HEK293 (cell line): Measurements from ENCODE around the gene TRAPPC3L.

Experiments used
- CTCF ChIA-PET: fragments of 350-600 bp; formaldehyde crosslinking; extraction: SDS; loops from one replicate; lab custom pipeline; 2021; ENCODE audit warnings: antibody characterized with exemption; lab: Yijun Ruan, JAX
- POLR2A ChIA-PET: fragments of 300-600 bp; formaldehyde crosslinking; extraction: SDS; loops from one replicate; lab custom pipeline; 2020; ENCODE audit warnings: antibody characterized with exemption, inconsistent platforms; lab: Yijun Ruan, JAX
- H3K27ac ChIP-seq: fragments of 200-500 bp; sonication (Bioruptor generic); 2 replicates; pipeline ENCODE4 v1.5.1; 2014; ENCODE audit warnings: low read depth, low read length, control low read depth, inconsistent platforms; ENCODE audit errors: extremely low read depth
- H3K36me3 ChIP-seq, 2 experiments: fragments of 200-500 bp in 1 of 2; sonication (Bioruptor generic) in 1 of 2; 1 replicate in 1 of 2; 2 replicates in 1 of 2; pipeline ENCODE4 v1.5.1; 2014 to 2017; ENCODE audit warnings: inconsistent platforms in 2 of 2, low read length in 2 of 2; ENCODE audit not compliant: control insufficient read depth in 2 of 2, insufficient read depth in 1 of 2
- H3K4me1 ChIP-seq: fragments of 200-500 bp; sonication (Bioruptor generic); 2 replicates; pipeline ENCODE4 v1.5.1; 2014; ENCODE audit warnings: mild to moderate bottlenecking, low read length, inconsistent platforms; ENCODE audit not compliant: control insufficient read depth, insufficient read depth
- H3K4me3 ChIP-seq: 2 replicates; pipeline ENCODE4 v1.5.1; 2011; ENCODE audit warnings: low read depth, mild to moderate bottlenecking, control low read depth, low read length, moderate library complexity
- H3K9me3 ChIP-seq: fragments of 200-500 bp; sonication (Bioruptor generic); 2 replicates; pipeline ENCODE4 v1.5.1; 2014; ENCODE audit warnings: low read depth, low read length, inconsistent platforms; ENCODE audit not compliant: control insufficient read depth, insufficient read depth
- CTCF ChIP-seq: fragments of 450-650 bp; formaldehyde crosslinking; IDR thresholded peaks from 2 replicates; pipeline ENCODE4 v1.5.1; 2016; ENCODE audit warnings: missing biosample characterization, missing genetic modification characterization
- FEZF1 ChIP-seq: fragments of 450-650 bp; formaldehyde crosslinking; IDR thresholded peaks from 2 replicates; pipeline ENCODE4 v1.5.1; 2016; ENCODE audit warnings: missing biosample characterization, missing genetic modification characterization
- GLI2 ChIP-seq: fragments of 450-650 bp; formaldehyde crosslinking; IDR thresholded peaks from 2 replicates; pipeline ENCODE4; 2017; ENCODE audit warnings: missing biosample characterization, missing genetic modification characterization, low read depth, borderline replicate concordance
- KLF7 ChIP-seq: fragments of 450-650 bp; formaldehyde crosslinking; IDR thresholded peaks from 2 replicates; pipeline ENCODE4 v1.5.1; 2016; ENCODE audit warnings: missing biosample characterization, missing genetic modification characterization, borderline replicate concordance
- PRDM10 ChIP-seq: fragments of 450-650 bp; formaldehyde crosslinking; IDR thresholded peaks from 2 replicates; pipeline ENCODE4 v1.5.1; 2016; ENCODE audit warnings: missing biosample characterization, missing genetic modification characterization
- PRDM4 ChIP-seq: fragments of 450-650 bp; formaldehyde crosslinking; IDR thresholded peaks from 2 replicates; pipeline ENCODE4 v1.5.1; 2017; ENCODE audit warnings: missing biosample characterization, missing genetic modification characterization
- PRDM6 ChIP-seq: fragments of 450-650 bp; formaldehyde crosslinking; IDR thresholded peaks from 2 replicates; pipeline ENCODE4 v1.5.1; 2017; ENCODE audit warnings: missing biosample characterization, missing genetic modification characterization
- REPIN1 ChIP-seq: fragments of 450-650 bp; formaldehyde crosslinking; IDR thresholded peaks from 2 replicates; pipeline ENCODE4 v1.5.1; 2017; ENCODE audit warnings: missing biosample characterization, missing genetic modification characterization, low read depth
- SP7 ChIP-seq: fragments of 450-650 bp; formaldehyde crosslinking; IDR thresholded peaks from 2 replicates; pipeline ENCODE4 v1.5.1; 2016; ENCODE audit warnings: missing biosample characterization, missing genetic modification characterization
- TCF7L2 ChIP-seq: IDR thresholded peaks from 2 replicates; pipeline ENCODE4 v1.6.1; 2011; ENCODE audit warnings: low read depth, mild to moderate bottlenecking, inconsistent platforms, low read length, moderate library complexity, borderline replicate concordance
- TSHZ1 ChIP-seq: fragments of 450-650 bp; formaldehyde crosslinking; IDR thresholded peaks from 2 replicates; pipeline ENCODE4 v1.5.1; 2016; ENCODE audit warnings: missing biosample characterization, missing genetic modification characterization, borderline replicate concordance
- ZBTB17 ChIP-seq: fragments of 450-650 bp; formaldehyde crosslinking; IDR thresholded peaks from 2 replicates; pipeline ENCODE4 v1.5.1; 2016; ENCODE audit warnings: missing biosample characterization, missing genetic modification characterization
- ZEB2 ChIP-seq: fragments of 450-650 bp; formaldehyde crosslinking; IDR thresholded peaks from 2 replicates; pipeline ENCODE4 v1.5.1; 2016; ENCODE audit warnings: missing biosample characterization, missing genetic modification characterization
- ZFP3 ChIP-seq: fragments of 450-650 bp; formaldehyde crosslinking; IDR thresholded peaks from 2 replicates; pipeline ENCODE4 v1.5.1; 2016; ENCODE audit warnings: low read depth, missing biosample characterization, missing genetic modification characterization
- ZNF132 ChIP-seq: fragments of 450-650 bp; formaldehyde crosslinking; IDR thresholded peaks from 2 replicates; pipeline ENCODE4 v1.5.1; 2017; ENCODE audit warnings: missing biosample characterization, missing genetic modification characterization, borderline replicate concordance
- ZNF211 ChIP-seq: fragments of 450-650 bp; formaldehyde crosslinking; IDR thresholded peaks from 2 replicates; pipeline ENCODE4 v1.5.1; 2016; ENCODE audit warnings: low read depth, missing biosample characterization, missing genetic modification characterization
- ZNF248 ChIP-seq: fragments of 450-650 bp; formaldehyde crosslinking; IDR thresholded peaks from 2 replicates; pipeline ENCODE4 v1.5.1; 2017; ENCODE audit warnings: missing biosample characterization, missing genetic modification characterization
- ZNF354C ChIP-seq: fragments of 450-650 bp; formaldehyde crosslinking; IDR thresholded peaks from 2 replicates; pipeline ENCODE4 v1.5.1; 2016; ENCODE audit warnings: missing biosample characterization, missing genetic modification characterization, low read depth, borderline replicate concordance
- ZNF366 ChIP-seq: fragments of 450-650 bp; formaldehyde crosslinking; conservative IDR thresholded peaks from 2 replicates; pipeline ENCODE4 v1.5.1; 2016; ENCODE audit warnings: missing biosample characterization, missing genetic modification characterization
- ZNF560 ChIP-seq: fragments of 450-650 bp; formaldehyde crosslinking; IDR thresholded peaks from 2 replicates; pipeline ENCODE4 v1.5.1; 2017; ENCODE audit warnings: missing biosample characterization, missing genetic modification characterization, borderline replicate concordance
- ZNF629 ChIP-seq: fragments of 450-650 bp; formaldehyde crosslinking; IDR thresholded peaks from 2 replicates; pipeline ENCODE4 v1.5.1; 2017; ENCODE audit warnings: missing biosample characterization, missing genetic modification characterization
- ZNF701 ChIP-seq: fragments of 450-650 bp; formaldehyde crosslinking; IDR thresholded peaks from 2 replicates; pipeline ENCODE4 v1.5.1; 2016; ENCODE audit warnings: missing biosample characterization, missing genetic modification characterization
- ZSCAN30 ChIP-seq: fragments of 450-650 bp; IDR thresholded peaks from 2 replicates; pipeline ENCODE4 v1.5.1; 2018; ENCODE audit warnings: missing biosample characterization, mild to moderate bottlenecking, missing genetic modification characterization, moderate library complexity

The TRAPPC3L gene

GRCh38 chr6:116530436-116530835, 15.0 kb downstream of the TRAPPC3L start:
- POLR2A ChIA-PET = interaction anchor here (0.8 to 1.2 kb wide), 4 partner anchors 19 to 251 kb away, joined by 3 to 8 read pairs (median 5); partner anchors contain the start of genes CALHM5, RWDD1 and TSPYL1
- no peaks in the 10 kb centered on the region for H3K9me3 ChIP-seq
- CTCF ChIA-PET = interaction anchor here (0.6 to 1.6 kb wide), 14 partner anchors 10 to 262 kb away, joined by 3 to 20 read pairs (median 3); partner anchors contain the start of gene CALHM5
- H3K27ac ChIP-seq = peak overlapping the region; percentile 16; the same call in 1 of the 2 replicates
- H3K4me1 ChIP-seq = peaks cover 40% of the 10 kb centered on the region
- H3K36me3 ChIP-seq = no peaks in the 10 kb centered on the region
- no peak overlapping the region for H3K4me3 ChIP-seq
- peak; percentile 82; the same call in 1 of the 2 replicates for TF ChIP-seq TSHZ1 (tag by site-specific recombination)
- peak; percentile 98 for TF ChIP-seq PRDM6 (tag by site-specific recombination)
- no peak for TF ChIP-seq ZFP3
- TF ChIP-seq ZNF629 (tag by site-specific recombination) = peak; percentile 77
- TF ChIP-seq SP7 (tag by site-specific recombination) = peak; percentile 38; the same call in 1 of the 2 replicates
- TF ChIP-seq GLI2 (tag by site-specific recombination) = peak; percentile 75; the same call in 1 of the 2 replicates
- no peak for TF ChIP-seq CTCF (tag by site-specific recombination)
- TF ChIP-seq ZSCAN30 (tag by site-specific recombination) = peak; percentile 55; the same call in 1 of the 2 replicates
- TF ChIP-seq PRDM10 (tag by site-specific recombination) = 0 out of 2 replicates have a peak, but pooled peaks have one; percentile 18
- peak; percentile 60; the same call in 1 of the 2 replicates for TF ChIP-seq ZBTB17
- TF ChIP-seq FEZF1 (tag by site-specific recombination) = peak; percentile 85
- TF ChIP-seq ZNF132 (tag by site-specific recombination) = no peak
- 0 out of 2 replicates have a peak, but pooled peaks have one; percentile 39 for TF ChIP-seq REPIN1 (tag by site-specific recombination)
- peak; percentile 97 for TF ChIP-seq TCF7L2
- peak; percentile 24; the same call in 1 of the 2 replicates for TF ChIP-seq PRDM4
- no peak for TF ChIP-seq ZNF701 (tag by site-specific recombination)
- TF ChIP-seq ZEB2 (tag by site-specific recombination) = peak; percentile 60
- TF ChIP-seq ZNF248 (tag by site-specific recombination) = no peak
- TF ChIP-seq ZNF560 = no peak
- no peak for TF ChIP-seq ZNF211 (tag by site-specific recombination)
- no peak for TF ChIP-seq KLF7
- no peak for TF ChIP-seq ZNF354C (tag by site-specific recombination)
- TF ChIP-seq ZNF366 (tag by site-specific recombination) = peak; percentile 30; the same call in 1 of the 2 replicates
